GM19397 (cell line): ENCODE data around the gene DAGLA.
"Not testable (repeated sequence)": the region's sequence is repeated elsewhere in the genome, so short reads cannot be mapped to it uniquely, and the experiment has no call there.

Source experiments
- ATAC-seq: cut with Tn5 transposase; IDR thresholded peaks from one replicate; pipeline ENCODE4 v1.9.1; 2021; ENCODE audit warnings: mild to moderate bottlenecking, moderate library complexity; ENCODE audit not compliant: unreplicated experiment

Gene DAGLA

DNA sequence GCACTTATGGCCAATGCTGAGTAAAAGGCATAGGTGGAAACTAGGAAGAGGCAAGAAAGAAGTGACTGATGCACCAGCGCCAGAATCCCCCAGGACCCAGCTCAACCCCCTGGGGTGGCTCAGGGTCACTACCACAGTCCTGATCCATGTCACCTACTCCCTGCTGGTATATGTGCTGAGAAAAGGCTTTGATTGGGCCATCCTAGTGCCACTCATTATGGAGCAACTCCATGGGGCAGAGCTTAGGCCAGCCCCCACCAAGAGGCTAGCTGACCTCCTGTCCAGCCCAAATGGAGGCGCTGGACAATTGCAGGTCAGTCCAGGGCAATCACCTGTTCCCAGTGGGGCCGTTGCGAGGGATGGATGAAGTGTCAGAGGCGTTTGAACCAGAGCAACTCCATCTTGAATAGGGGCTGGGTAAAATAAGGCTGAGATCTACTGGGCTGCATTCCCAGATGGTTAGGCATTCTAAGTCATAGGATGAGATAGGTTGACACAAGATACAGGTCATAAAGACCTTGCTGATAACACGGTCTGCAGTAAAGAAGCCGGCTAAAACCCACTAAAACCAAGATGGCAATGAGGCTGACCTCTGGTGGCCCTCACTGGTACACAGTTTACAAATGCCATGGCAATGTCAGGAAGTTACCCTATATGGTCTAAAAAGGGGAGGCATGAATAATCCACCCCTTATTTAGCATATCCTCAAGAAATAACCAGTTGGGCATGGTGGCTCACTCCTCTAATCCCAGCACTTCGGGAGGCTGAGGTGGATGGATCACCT is 20.6 kb upstream of the DAGLA start:
- no peak for ATAC-seq

DNA sequence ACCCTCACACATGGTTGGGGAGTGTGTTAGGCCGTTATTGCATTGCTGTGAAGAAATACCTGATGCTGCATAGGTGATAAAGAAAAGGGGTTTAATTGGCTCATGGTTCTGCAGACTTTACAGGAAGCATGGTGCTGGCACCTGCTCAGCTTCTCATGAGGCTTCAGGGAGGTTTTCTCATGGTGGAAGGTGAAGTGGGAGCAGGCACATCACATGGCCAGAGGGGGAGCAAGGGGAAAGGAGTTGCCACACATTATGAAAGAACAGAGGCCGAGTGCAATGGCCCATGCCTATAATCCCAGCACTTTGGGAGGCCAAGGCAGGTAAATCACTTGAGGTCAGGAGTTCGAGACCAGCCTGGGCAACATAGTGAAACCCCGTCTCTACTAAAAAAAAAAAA is 19.2 kb upstream of the DAGLA start:
- not testable (repeated sequence) for ATAC-seq

DNA sequence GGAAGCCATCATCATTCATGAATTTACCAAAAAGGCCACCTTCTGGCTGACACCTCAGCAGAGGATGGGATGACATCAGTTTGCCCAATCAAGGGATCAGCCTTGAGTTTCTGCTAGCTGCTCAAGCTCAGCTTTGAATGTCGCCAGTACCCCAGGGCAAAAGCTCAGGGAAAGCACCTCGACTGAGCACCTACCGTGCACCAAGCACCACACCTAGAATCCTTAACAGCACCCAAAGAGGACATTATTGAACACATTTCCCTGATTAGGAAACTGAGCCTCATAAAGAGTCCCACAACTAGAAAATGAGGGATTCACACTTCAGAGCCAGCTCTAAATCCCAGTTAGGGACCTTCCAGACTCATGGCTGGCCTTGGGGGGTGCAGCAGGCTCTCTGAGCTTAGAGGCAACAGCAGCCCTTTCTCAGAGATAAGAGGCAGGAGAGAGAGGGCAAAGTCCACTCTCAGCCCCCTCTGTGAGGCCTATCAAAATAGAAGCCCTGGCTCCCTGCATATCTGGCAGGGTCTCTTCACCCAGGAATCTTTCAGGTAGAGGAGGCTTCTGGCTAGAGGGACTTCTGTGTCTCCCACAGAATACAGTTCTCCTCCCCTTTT is 13.4 kb upstream of the DAGLA start:
- ATAC-seq, result no peak

DNA sequence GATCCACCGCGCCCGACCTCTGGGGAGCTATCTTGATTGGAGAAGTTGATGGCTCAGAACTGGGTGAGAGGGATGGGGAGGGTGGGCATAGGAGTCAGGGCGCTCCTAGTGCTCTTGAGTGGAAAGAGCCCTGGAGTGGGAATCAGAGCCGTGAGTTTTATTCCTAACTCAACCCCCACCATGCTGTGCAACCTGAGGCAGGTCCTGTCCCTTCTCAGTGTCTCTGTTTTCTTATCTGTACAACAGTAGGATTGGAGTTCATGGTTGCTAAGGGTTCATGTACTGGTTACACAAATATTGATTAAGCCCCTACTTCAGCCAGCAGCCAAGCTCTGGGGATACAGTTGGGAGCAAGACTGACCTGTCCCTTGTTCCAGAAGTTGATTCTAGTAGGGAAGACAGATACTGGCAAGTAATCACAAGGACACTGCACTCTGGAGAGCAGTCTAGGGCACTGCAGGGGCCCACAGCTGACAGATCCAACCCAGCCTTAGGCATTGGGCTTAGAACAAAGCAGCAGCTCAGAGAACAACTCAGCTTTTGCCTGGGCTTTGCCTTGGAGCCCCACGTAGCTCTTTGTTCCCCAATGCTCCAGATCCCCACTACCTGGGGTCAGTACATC is 12.4 kb upstream of the DAGLA start:
- no peak for ATAC-seq

DNA sequence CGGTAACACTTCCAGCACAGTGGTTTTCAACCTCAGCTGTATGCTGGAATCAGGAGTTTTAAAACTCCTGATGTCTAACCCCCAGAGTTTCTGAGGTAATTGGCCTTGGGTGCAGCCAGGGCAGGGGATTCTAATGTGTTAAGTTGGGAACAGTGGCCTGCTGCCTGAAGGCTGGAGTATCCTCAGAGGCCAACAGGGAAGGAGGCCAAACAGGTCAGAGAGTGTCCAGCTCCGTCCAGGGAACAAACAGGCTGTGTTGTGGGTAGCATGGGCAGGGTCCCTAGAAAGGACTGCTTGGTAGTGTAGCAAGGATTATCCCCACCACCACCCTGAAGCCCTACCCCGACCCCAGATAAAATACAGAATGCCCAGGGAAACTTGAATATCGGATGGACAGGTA is 10.8 kb upstream of the DAGLA start:
- no peak for ATAC-seq

DNA sequence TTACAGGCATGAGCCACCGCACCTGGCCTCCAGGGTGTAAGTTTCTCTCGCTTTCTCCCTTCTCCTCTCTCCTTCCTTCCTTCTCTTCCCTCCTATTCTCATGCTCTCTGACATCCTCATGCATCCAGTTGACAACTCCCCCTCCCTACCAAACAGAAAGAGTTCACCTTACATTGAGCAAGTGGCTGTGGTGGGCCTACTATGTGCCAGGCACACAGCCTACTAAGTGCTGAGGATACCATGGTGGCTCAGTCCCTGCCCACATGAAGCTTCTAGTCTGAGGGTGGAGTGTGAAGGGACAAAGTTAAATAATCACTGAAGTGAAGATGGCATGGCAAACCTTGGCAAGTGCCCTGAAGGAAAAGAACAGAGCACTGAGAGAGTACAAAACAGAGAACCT is 9.6 kb upstream of the DAGLA start:
- no peak for ATAC-seq

- no peak for ATAC-seq
Observed at GRCh38 chr11:61671527-61671926, 8.7 kb upstream of the DAGLA start.

- not testable (repeated sequence) for ATAC-seq
Observed at GRCh38 chr11:61673946-61674467, 6.2 kb upstream of the DAGLA start.

GRCh38 chr11:61675826-61676225 is 4.4 kb upstream of the DAGLA start:
- no peak for ATAC-seq

DNA sequence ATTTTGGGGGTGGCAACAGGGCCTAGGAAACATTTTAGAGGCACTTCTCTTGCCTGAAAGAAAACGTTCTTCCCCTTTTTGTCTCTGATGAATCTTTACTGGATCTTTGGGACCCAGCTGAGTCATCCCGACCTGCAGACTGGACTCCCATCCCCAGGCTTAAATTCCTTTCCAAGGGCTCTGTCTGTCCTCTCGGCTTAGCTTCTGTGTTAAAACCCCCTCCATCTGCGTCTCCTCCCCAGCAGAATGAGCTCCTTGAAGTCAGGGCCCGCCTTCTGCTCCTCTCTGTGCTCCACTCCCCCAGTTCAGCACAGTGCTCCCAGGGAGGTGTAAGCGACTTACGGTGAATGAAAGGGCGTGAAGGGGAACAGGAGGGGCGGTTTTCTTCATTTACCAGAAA is 895 bp upstream of the DAGLA start:
- ATAC-seq, result no peak

DNA sequence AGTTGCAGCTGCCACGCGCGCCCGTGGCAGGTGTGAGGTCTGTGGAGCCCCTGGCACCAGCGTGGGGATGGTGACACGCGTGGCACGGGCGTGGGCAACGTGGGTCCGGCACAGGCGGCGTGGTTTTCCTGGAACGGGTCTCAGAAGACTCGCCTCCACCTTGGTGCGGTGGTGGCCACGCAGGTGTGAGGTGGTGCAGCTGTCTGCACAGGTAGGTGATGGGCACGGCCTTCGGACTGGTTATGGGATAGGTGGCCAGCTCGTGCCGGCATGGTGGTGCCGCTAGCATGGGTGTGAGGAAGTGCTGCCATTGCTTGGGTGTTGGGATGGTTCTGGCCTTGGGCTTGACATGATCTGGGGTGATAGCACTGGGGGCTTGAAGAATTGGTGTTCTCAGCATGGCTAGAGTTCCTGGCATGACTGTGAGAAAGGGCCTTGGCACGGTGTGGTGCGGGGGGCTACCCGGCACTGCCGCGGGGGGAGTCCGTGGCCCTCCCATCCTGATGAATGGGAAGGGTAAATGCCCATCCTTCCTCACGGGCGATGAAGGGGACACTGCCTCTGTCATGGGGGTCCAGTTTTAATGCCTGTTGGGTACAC is 531 bp downstream of the DAGLA start:
- no peak for ATAC-seq

- no peak for ATAC-seq
Observed at GRCh38 chr11:61682093-61682732, 2.0 kb downstream of the DAGLA start.

DNA sequence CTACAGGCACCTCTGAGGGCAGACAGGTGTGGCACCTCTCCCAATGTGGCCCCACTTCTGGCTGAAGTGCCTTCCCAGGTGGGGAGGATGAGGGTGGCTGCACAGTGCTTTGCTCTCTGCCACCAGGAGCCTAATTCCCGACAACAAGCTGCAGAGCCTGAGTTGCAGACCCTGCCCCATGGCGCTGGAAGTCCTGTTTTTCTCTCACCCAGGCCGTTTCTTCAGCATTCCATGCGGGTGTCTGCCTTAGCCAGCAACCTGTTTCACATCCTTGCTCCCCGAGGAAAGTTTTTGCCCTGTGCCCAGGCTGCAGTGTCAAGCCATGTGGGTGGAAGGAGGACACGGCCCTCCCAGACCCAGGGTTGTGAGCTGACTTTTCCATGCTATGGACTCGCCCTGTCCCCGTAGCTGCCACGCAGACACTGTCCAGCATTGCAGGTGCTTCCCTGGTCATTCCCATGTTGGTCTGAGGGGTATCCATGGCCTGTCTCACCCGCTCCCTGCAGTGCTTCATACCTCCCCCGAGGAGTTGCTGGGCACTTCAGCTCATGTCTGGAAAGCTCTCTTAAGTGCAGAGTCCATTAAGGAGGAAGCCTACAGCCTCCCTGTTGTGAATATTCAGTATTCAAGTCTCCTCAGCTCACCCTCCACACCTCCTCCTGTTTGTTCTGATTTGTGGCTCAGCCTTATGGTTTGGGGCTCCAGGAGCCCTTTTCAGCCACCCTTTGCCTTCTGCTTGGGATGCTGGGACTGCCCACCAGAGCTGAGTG is 2.9 kb downstream of the DAGLA start:
- ATAC-seq, result no peak

DNA sequence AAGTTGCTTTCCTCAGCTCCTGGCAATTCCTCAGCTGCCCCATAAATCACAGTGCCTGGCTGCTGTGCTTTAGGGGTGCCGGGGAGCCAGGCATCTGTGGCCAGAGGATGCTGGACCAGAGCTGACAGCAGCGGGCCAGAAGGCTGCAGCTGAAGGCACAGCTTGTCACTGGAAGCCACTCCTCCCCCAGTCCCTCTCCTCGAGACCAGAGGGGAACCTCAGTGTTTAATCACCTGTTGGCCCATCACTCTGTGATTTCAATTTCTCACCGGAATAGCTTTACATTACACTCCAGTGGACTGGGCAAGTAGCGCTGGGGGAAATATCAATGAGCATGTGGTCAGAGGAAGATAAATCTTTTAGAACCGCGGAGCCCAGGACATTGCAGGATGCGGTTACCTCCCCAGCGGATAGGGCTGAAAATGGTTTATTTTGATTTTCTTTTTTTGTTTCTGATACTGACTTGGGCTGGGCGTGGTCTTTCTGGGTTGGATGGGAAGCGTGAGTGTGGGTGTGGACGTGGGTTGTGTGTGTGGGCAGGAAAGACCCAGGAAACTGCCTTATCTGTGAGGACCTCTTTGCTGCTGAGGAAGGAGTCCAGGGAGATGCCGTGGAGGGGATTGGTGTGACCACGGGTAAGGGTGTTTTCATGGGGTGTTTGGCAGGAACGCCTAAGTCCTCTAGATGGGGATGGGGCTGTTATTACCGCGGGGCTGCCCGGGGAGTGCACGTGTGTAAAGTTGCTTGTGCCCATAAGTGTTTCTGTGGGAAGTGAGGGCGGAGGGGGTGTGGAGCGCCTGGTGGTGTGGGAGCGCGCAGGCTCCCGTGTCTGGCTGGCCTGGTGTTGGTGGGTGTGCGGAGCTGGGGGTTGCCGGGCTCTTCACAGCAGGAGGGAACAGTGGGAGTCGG is 4.0 kb downstream of the DAGLA start:
- ATAC-seq, result no peak

DNA sequence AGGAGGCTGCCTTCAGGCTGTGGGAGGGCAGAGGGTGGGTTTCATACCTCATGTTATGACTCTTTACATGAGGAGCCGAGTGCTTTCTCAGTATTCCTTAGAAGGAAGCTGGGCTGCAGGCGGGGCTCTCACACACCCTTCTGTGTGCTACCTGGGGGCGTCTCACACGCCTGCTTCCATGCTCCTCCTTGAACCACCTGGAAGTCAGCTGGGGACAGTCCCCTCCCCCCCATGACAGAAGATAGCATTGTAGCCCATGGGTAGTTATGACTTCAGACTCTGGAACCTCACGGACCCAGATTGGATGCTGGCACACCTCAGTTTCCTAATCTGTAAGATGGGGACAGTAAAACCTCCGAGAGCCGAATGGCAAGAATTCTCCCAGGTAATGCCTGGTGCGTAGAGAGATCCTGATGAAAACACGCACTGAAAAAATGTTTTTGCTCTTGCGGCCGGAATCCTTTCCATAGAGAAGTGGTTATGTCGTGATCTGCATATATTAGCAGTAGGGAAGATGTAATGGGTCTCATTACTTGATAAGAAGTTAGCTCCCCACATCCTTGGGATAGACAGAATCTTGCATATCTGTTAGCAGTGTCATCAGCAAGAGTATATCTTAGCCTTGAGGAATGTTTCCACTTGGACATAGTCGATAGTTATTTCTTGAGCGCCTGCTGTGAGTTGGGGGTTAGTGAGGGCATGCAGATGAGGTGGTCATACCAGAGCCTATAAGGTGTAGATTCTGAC is 4.9 kb downstream of the DAGLA start:
- no peak for ATAC-seq

DNA sequence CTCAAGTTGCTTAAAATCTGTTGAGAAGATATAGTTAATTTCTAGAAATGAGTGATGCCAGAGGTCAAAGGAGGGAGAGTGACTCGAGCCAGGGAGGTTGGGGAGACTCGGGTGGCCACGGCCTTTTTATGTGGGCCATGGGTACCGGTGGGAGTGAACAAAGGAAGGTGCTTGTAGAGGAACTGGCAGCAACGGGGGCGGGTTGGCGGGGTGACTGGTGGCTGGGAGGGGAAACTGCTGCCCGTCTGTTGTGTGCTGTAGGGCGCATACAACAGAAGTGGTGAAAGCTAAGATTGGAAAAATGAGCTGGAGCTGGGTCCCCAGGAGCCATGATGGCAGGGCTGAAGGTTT is 5.4 kb downstream of the DAGLA start:
- ATAC-seq, result no peak

GRCh38 chr11:61686066-61686465 is 5.9 kb downstream of the DAGLA start:
- no peak for ATAC-seq

DNA sequence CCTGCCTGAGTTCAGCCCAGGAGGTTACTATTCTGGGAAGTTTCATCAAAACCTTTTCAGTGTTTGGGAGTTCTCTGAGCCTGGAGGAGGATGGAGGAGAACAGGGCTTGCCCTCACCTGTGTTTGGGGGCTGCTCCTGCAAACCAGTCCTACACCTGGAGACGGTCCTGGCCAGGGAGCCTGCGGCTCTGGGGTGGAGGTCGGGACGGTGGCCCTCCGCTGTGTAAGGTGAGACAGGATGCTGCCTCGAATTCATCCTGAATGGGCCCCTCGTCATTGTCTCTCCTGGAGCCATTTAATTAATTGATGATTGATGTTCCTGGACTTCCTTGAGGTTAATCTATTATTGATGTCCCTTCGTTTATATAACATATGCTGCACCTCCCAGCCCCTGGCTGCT is 6.3 kb downstream of the DAGLA start:
- ATAC-seq, result no peak

DNA sequence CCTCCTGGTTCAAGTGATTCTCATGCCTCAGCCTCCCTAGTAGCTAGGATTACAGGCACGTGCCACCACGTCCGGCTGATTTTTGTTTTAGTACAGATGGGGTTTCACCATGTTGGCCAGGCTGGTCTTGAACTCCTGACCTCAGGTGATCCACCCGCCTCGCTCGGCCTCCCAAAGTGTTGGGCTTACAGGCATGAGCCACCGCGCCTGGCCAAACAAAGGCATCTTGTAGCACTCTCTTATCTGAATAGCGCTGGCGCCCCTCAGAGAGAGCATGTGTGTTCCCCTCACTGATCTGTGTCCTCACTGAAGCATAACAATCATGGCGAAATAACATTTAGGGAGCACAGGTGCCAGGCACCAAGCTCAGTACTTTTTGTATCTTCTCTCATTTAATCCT is 7.2 kb downstream of the DAGLA start:
- ATAC-seq, result no peak
